GM18858 (cell line): ENCODE measurements around the gene KAT6B.

Experiments
- ATAC-seq: cut with Tn5 transposase; IDR thresholded peaks from one replicate; pipeline ENCODE4 v1.9.1; 2021; ENCODE audit not compliant: unreplicated experiment

KAT6B gene

GRCh38 chr10:74947781-74948401, 121.5 kb downstream of the KAT6B start:
- ATAC-seq = no peak

GRCh38 chr10:74949034-74949832, 122.8 kb downstream of the KAT6B start:
- ATAC-seq = no peak

- no peak for ATAC-seq
Measured at GRCh38 chr10:74949843-74950765, 123.7 kb downstream of the KAT6B start.

GRCh38 chr10:74953214-74953613, 126.8 kb downstream of the KAT6B start:
- ATAC-seq = no peak

- ATAC-seq = no peak
Measured at GRCh38 chr10:74955796-74956195, 129.4 kb downstream of the KAT6B start.

GRCh38 chr10:74956555-74957111, 130.2 kb downstream of the KAT6B start:
- ATAC-seq = no peak

- ATAC-seq = no peak
Measured at GRCh38 chr10:74957285-74957961, 131.0 kb downstream of the KAT6B start.

GRCh38 chr10:74958316-74958715, 131.9 kb downstream of the KAT6B start:
- no peak for ATAC-seq

GRCh38 chr10:74960670-74961069, 134.3 kb downstream of the KAT6B start:
- ATAC-seq = no peak

- no peak for ATAC-seq
Measured at GRCh38 chr10:74962517-74962916, 136.1 kb downstream of the KAT6B start.

- ATAC-seq = no peak
Measured at GRCh38 chr10:74963549-74963948, 137.1 kb downstream of the KAT6B start.

GRCh38 chr10:74967911-74968666, 141.7 kb downstream of the KAT6B start:
- ATAC-seq = no peak

GRCh38 chr10:74968667-74969061, 142.3 kb downstream of the KAT6B start:
- no peak for ATAC-seq

- no peak for ATAC-seq
Measured at GRCh38 chr10:74969093-74969492, 142.7 kb downstream of the KAT6B start.

- no peak for ATAC-seq
Measured at GRCh38 chr10:74969530-74969929, 143.1 kb downstream of the KAT6B start.

- no peak for ATAC-seq
Measured at GRCh38 chr10:74973741-74974392, 147.5 kb downstream of the KAT6B start.

GRCh38 chr10:74975758-74976157, 149.4 kb downstream of the KAT6B start:
- ATAC-seq = no peak

GRCh38 chr10:74976565-74976964, 150.2 kb downstream of the KAT6B start:
- no peak for ATAC-seq

GRCh38 chr10:74977072-74977471, 150.7 kb downstream of the KAT6B start:
- no peak for ATAC-seq
